Stimulated activated CD4-positive, alpha-beta T cell treated with anti-CD3 and anti-CD28 coated beads, Interleukin-2, amount 100 ng/mL, for 4 hours (primary cell): ENCODE results near the gene ABCA7.
A peak's percentile ranks its signal among the peaks of the same experiment; 100 is the strongest.

Source experiments
- DNase-seq: peaks from one replicate; pipeline ENCODE4 v3.0.0-alpha.2; 2020; ENCODE audit warnings: low read depth

ABCA7 gene

GRCh38 chr19:1040476-1041271 is 767 bp downstream of the ABCA7 start:
- DNase-seq = peak; percentile 84

DNA sequence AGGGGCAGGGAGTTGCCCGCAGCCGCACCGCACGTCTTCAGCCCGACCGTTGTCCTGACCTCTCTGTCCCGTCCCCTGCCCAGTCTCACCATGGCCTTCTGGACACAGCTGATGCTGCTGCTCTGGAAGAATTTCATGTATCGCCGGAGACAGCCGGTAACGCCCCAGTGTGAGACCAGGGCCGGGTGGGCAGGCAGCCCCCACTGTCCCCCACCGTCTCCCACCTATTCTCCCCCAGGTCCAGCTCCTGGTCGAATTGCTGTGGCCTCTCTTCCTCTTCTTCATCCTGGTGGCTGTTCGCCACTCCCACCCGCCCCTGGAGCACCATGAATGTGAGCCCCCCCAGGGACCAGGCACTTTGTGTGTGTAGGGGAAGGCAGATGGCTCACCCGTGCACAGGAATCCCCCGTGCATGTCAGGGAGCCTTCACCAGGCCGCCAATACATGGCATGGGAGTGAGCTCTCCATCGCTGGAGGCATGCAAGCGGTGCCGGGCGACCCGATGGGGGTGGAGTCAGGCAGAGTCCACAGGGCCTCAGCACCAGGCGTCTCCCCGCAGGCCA is 1.4 kb downstream of the ABCA7 start:
- DNase-seq = no peak

DNA sequence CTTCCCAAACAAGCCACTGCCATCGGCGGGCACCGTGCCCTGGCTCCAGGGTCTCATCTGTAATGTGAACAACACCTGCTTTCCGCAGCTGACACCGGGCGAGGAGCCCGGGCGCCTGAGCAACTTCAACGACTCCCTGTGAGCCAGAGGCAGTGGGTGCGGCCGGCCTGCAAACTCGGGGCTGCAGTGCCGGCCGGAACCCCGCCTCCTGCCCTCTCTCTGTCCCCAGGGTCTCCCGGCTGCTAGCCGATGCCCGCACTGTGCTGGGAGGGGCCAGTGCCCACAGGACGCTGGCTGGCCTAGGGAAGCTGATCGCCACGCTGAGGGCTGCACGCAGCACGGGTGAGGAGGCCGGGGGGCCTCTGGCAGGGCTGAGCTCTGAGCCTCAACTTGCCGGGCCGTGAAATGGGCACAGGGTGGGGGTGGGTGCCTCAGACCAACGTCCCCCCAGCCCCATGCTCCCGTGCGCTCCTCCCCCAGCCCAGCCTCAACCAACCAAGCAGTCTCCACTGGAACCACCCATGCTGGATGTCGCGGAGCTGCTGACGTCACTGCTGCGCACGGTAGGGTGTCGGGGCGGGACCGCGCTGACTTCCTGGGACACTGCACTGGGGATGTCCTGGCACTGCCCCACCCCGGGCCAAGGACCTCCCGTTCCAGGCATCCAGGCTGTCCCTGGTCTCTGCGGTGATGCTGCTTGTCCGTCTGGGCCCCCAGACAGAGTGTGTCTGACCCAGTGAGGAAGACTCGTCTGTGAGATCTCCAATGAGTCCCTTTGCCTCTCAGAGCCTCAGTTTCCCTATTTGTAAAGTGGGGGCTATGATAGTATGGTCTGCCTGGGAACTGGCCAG is 2.2 kb downstream of the ABCA7 start:
- DNase-seq = no peak

DNA sequence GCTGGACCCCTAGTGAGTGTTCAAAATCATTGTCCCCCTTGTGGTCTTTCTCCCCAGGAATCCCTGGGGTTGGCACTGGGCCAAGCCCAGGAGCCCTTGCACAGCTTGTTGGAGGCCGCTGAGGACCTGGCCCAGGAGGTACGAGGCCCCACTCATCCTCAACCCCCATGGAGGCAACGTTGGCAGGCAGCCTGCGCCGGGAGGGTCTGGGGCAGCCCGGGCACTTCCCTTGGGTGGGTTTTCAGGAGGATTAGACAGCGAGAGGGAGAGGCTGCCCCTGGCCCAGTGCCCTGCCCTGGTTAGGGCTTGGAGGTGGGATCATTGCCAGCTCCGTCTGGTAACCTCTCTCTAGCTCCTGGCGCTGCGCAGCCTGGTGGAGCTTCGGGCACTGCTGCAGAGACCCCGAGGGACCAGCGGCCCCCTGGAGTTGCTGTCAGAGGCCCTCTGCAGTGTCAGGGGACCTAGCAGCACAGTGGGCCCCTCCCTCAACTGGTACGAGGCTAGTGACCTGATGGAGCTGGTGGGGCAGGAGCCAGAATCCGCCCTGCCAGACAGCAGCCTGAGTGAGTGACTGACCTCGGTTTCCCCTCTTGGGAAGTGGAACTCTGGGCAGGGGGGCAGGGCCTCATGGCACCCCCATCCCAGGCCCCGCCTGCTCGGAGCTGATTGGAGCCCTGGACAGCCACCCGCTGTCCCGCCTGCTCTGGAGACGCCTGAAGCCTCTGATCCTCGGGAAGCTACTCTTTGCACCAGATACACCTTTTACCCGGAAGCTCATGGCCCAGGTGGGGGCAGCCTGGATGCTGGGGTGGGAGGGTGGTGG is 3.0 kb downstream of the ABCA7 start:
- no peak for DNase-seq

DNA sequence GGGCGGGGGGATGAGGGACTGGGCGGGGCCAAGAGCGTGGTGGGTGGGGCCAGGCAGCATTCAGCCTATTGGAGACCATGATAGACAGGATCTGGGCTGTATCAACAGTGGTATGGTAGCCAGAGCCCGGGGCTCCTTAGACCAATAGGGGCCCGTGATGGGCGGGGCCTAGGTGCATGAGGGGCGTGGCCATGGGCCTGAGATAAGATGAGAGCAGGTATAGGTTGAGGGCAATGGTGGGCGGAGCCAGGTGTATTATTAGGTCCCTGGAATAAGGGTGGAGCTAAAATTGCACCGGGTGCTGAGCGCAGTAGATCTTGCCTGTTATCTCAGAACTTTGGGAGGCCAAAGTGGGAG is 5.3 kb downstream of the ABCA7 start:
- DNase-seq = no peak

DNA sequence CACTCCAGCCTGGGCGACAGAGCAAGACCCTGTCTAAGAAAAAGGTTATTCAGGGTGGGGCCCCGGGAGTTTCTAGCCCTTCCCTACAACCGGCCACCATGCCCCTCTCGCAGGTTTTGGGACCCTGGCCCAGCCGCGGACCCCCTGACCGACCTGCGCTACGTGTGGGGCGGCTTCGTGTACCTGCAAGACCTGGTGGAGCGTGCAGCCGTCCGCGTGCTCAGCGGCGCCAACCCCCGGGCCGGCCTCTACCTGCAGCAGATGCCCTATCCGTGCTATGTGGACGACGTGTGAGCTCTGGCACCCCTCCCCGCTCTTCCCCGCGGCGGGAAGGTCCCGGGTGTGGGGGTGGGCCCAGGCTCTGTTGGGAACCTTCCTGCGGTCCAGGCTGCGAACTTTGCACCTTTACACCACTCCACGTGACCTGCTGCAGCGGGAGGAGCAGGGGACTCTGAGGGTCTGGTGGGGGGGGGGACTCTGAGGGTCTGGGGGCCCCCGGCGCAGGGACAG is 6.3 kb downstream of the ABCA7 start:
- DNase-seq = no peak

GRCh38 chr19:1046836-1047695 is 7.2 kb downstream of the ABCA7 start:
- no peak for DNase-seq

- DNase-seq = no peak
Observed at GRCh38 chr19:1047696-1048147, 7.8 kb downstream of the ABCA7 start.

GRCh38 chr19:1049106-1049505 is 9.2 kb downstream of the ABCA7 start:
- DNase-seq = no peak

DNA sequence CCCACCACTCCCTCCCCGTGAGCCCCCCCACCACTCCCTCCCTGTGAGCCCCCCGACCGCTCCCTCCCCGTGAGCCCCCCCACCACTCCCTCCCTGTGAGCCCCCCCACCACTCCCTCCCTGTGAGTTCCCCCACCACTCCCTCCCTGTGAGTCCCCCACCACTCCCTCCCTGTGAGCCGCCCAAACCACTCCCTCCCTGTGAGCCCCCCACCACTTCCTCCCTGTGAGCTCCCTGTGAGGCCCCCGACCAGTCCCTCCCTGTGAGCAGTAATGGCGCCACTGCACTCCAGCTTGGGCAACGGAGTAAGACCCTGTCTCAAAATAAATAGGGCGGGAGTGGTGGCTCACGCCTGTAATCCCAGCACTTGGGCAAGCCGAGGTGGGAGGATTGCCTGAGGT is 9.9 kb downstream of the ABCA7 start:
- no peak for DNase-seq

DNA sequence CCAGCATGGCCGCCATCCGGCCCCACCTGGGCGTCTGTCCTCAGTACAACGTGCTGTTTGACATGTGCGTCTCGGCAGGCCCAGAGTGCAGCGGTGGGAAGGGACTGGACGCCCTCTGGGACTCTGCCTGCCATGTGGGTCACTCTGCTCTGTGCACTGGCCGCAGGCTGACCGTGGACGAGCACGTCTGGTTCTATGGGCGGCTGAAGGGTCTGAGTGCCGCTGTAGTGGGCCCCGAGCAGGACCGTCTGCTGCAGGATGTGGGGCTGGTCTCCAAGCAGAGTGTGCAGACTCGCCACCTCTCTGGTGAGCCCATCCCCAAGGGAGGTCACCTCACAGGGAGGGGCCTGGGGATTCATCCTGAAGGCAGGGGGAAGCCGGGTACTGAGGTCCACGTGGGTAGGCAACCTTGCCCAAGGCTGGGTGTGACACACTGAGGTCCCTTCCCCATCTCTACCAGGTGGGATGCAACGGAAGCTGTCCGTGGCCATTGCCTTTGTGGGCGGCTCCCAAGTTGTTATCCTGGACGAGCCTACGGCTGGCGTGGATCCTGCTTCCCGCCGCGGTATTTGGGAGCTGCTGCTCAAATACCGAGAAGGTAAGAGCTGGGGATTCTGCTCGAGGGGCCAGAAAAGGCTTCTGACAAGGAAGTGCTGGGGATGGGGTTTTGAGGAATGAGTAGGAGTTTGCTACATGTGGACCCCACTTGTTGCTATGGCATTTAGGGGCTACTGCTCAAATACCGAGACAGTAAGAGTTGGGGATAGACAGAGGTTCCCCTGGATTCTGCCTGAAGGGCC is 11.3 kb downstream of the ABCA7 start:
- no peak for DNase-seq

- DNase-seq = no peak
Observed at GRCh38 chr19:1051791-1052190, 11.9 kb downstream of the ABCA7 start.

- no peak for DNase-seq
Observed at GRCh38 chr19:1052349-1052975, 12.6 kb downstream of the ABCA7 start.

DNA sequence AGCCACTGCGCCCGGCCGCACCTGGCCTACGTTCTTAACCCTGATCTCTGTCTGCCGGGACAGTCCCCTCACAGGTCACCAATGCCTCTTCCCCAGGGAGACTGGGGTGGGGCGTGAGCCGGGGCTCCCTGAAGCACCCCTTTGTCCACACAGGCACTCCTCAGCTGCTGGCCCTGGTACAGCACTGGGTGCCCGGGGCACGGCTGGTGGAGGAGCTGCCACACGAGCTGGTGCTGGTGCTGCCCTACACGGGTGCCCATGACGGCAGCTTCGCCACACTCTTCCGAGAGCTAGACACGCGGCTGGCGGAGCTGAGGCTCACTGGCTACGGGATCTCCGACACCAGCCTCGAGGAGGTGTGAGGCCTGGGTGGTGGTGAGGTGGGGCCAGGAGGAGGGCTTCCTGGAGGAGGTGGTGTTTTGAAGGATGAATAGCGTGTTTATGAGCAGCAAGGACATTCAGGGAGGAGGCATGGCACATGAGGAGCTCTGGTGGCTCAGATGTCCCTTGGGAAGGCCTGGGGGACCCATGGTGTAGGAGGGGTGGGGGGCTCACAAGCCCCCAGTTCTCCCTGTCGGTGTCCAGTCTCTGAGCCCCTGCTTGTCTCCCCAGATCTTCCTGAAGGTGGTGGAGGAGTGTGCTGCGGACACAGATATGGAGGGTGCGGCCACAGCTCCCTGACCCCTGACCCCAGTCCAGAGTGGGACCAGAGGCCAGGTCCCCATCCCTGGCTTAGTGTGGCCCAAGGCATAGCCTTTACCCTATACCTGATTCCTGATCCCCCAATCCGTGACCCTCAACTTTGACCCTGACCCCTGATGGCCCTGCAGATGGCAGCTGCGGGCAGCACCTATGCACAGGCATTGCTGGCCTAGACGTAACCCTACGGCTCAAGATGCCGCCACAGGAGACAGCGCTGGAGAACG is 13.5 kb downstream of the ABCA7 start:
- no peak for DNase-seq

DNA sequence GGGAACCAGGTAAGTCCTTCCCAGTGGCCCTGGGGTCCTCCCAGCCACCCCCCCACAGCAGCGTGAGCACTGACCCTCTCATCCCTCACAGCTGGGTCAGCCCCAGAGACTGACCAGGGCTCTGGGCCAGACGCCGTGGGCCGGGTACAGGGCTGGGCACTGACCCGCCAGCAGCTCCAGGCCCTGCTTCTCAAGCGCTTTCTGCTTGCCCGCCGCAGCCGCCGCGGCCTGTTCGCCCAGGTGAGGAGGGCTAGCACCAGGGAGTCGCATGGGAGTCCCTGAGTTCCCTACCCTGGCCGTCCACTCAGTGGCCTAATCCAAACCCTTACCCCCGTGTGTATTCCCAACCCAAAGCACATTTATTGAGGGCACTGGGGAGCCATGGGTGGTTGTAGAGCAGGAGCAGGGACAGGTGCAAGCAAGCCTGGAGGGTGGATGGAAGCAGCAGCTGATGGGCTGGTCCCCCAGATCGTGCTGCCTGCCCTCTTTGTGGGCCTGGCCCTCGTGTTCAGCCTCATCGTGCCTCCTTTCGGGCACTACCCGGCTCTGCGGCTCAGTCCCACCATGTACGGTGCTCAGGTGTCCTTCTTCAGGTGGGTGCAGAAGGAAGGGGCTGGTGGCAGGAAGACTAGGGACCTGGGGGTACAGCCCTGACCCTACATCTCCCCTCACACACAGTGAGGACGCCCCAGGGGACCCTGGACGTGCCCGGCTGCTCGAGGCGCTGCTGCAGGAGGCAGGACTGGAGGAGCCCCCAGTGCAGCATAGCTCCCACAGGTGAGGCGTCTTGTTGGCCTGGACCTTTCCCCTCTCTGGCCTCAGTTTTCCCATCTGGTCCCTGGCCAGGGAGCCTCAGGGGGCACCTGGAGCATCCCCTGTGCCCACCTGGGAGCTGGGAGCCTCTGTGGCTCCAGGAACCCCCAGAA is 14.5 kb downstream of the ABCA7 start:
- no peak for DNase-seq

GRCh38 chr19:1055028-1055425 is 15.1 kb downstream of the ABCA7 start:
- no peak for DNase-seq

- DNase-seq = no peak
Observed at GRCh38 chr19:1055886-1056620, 16.1 kb downstream of the ABCA7 start.
